Glutamatergic neuron (in vitro differentiated cells): ENCODE data around the gene TANC1. TPM values are rescaled to one million over a fixed set of nuclear protein-coding genes. Genes with fewer than 3 reads are reported as not detected.

ENCODE experiments used
- DNase-seq: peaks from one replicate; pipeline ENCODE4 v3.0.0; 2022
- H3K27ac Mint-ChIP-seq: one replicate; pipeline ENCODE4 v1.8.0; 2020; ENCODE audit warnings: mild to moderate bottlenecking, mixed read lengths, inconsistent platforms; ENCODE audit not compliant: unreplicated experiment
- H3K27me3 Mint-ChIP-seq: one replicate; pipeline ENCODE4 v1.8.0; 2020; ENCODE audit warnings: mild to moderate bottlenecking, moderate library complexity, mixed read lengths, inconsistent platforms; ENCODE audit not compliant: unreplicated experiment
- H3K36me3 Mint-ChIP-seq: one replicate; pipeline ENCODE4 v1.8.0; 2020; ENCODE audit warnings: mild to moderate bottlenecking, mixed read lengths, inconsistent platforms; ENCODE audit not compliant: unreplicated experiment
- H3K4me1 Mint-ChIP-seq: one replicate; pipeline ENCODE4 v1.8.0; 2020; ENCODE audit warnings: mild to moderate bottlenecking, low read depth, mixed read lengths, inconsistent platforms; ENCODE audit not compliant: unreplicated experiment
- H3K4me3 Mint-ChIP-seq: one replicate; pipeline ENCODE4 v1.8.0; 2020; ENCODE audit warnings: mild to moderate bottlenecking, mixed read lengths, inconsistent platforms; ENCODE audit not compliant: unreplicated experiment
- H3K9me3 Mint-ChIP-seq: one replicate; pipeline ENCODE4 v1.8.0; 2020; ENCODE audit warnings: mild to moderate bottlenecking, moderate library complexity, mixed read lengths, inconsistent platforms; ENCODE audit not compliant: unreplicated experiment
- total RNA-seq: library from RNA; stranded (reverse); fragmentation: NEBNext Ultra II Directional; extraction: Animal tissue kit (Norgen Biotek cat#: 25700); gene quantifications from one replicate; pipeline ENCODE4 v1.2.1, GENCODE V29; 2021; ENCODE audit not compliant: unreplicated experiment
- TF ChIP-seq, protein P1 (sequence below): fragments of 200-600 bp; sonication (generic); IDR thresholded peaks from one replicate; pipeline ENCODE4 v1.5.0; 2021; ENCODE audit not compliant: partially characterized antibody, unreplicated experiment

The TANC1 gene
- total RNA-seq, 1 donor from 2014 or later: 14.9 TPM

DNA sequence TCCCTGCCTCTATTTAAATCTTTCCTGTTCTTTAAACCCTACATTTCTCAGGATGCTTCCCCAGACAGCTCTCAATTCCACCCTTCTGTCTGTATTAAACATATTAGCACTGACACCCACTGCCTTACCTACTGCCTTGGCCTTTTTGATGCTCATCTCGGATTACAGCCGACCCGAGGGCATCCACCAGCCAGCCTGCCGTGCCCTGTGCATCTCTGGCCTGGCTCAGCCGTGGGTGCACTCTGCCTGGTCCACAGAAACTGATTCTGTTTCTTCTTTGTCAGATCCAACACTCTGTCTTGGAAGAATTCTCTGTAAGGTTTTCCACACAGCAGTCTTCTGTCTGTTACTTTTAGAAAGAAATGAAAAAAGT is 27.2 kb downstream of the TANC1 start:
- H3K27me3 Mint-ChIP-seq: no peaks in the 10 kb centered on the region
- H3K4me3 Mint-ChIP-seq: no peak overlapping the region
- H3K9me3 Mint-ChIP-seq: peaks cover 2% of the 10 kb centered on the region
- peaks cover 22% of the 10 kb centered on the region for H3K4me1 Mint-ChIP-seq
- TF ChIP-seq, protein P1, sequence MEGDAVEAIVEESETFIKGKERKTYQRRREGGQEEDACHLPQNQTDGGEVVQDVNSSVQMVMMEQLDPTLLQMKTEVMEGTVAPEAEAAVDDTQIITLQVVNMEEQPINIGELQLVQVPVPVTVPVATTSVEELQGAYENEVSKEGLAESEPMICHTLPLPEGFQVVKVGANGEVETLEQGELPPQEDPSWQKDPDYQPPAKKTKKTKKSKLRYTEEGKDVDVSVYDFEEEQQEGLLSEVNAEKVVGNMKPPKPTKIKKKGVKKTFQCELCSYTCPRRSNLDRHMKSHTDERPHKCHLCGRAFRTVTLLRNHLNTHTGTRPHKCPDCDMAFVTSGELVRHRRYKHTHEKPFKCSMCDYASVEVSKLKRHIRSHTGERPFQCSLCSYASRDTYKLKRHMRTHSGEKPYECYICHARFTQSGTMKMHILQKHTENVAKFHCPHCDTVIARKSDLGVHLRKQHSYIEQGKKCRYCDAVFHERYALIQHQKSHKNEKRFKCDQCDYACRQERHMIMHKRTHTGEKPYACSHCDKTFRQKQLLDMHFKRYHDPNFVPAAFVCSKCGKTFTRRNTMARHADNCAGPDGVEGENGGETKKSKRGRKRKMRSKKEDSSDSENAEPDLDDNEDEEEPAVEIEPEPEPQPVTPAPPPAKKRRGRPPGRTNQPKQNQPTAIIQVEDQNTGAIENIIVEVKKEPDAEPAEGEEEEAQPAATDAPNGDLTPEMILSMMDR: no peak
- no peaks in the 10 kb centered on the region for H3K36me3 Mint-ChIP-seq
- peak; percentile 33 for DNase-seq
- H3K27ac Mint-ChIP-seq: no peak overlapping the region

GRCh38 chr2:158996378-158996993 is 28.0 kb downstream of the TANC1 start:
- peaks cover 22% of the 10 kb centered on the region for H3K4me1 Mint-ChIP-seq
- no peaks in the 10 kb centered on the region for H3K36me3 Mint-ChIP-seq
- no peak overlapping the region for H3K4me3 Mint-ChIP-seq
- TF ChIP-seq, protein P1: peak; percentile 84
- no peak overlapping the region for H3K27ac Mint-ChIP-seq
- peaks cover 2% of the 10 kb centered on the region for H3K9me3 Mint-ChIP-seq
- no peak for DNase-seq
- H3K27me3 Mint-ChIP-seq: no peaks in the 10 kb centered on the region

DNA sequence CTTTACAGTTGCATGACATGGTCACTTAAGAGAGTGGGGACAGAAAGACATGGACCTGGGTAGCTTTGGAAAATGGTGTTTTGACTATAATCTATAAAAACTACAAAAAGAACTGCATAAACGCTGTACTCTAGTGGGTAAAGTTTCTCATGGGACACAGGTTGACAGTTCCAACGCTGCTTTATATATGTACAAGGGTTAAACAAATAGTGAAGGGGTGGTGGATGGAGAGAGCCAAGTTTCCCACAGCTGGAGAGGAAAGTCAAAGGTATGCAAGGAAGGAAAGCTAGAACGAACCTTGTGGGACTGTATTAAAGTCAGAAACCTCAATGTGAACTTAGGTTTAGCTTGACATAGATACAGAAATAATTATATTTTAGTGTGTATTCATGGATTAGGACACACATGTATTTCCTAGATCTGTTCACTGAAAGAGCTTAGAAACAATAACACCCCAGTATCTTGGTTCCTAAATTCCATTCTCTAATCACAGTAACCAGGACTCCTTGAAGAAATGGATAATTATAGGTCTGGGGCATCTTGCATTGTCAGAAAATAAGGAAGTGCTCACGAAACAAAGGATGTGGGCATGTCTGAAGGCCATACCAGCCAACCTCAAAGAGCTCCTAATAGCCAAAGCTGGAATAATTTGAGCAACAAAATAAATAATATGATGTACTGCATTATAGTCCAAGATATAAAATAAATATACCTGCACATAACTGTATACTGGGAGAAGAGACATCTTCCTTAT is 28.8 kb downstream of the TANC1 start:
- no peak for DNase-seq
- Mint-ChIP-seq H3K4me1 (peaks cover 22% of the 10 kb centered on the region), H3K27me3 (no peaks in the 10 kb centered on the region), H3K27ac (no peak overlapping the region), H3K36me3 (no peaks in the 10 kb centered on the region), H3K4me3 (no peak overlapping the region), H3K9me3 (peaks cover 2% of the 10 kb centered on the region)
- TF ChIP-seq, protein P1: no peak

GRCh38 chr2:158998551-158999248 is 30.3 kb downstream of the TANC1 start:
- no peak overlapping the region for H3K4me3 Mint-ChIP-seq
- no peaks in the 10 kb centered on the region for H3K36me3 Mint-ChIP-seq
- no peaks in the 10 kb centered on the region for H3K27me3 Mint-ChIP-seq
- no peak for DNase-seq
- peak overlapping the region; percentile 24 for H3K27ac Mint-ChIP-seq
- H3K4me1 Mint-ChIP-seq: peaks cover 22% of the 10 kb centered on the region
- TF ChIP-seq, protein P1: no peak
- peaks cover 2% of the 10 kb centered on the region for H3K9me3 Mint-ChIP-seq
